NCI-H146 treated with DMSO at 0.1 percent for 48 hours (cell line): Measurements from ENCODE around the gene ANK3.

ENCODE experiments used
- DNase-seq: peaks from one replicate; lab custom pipeline; 2025; ENCODE audit not compliant: unreplicated experiment; lab: John Stamatoyannopoulos, UW

The ANK3 gene

DNA sequence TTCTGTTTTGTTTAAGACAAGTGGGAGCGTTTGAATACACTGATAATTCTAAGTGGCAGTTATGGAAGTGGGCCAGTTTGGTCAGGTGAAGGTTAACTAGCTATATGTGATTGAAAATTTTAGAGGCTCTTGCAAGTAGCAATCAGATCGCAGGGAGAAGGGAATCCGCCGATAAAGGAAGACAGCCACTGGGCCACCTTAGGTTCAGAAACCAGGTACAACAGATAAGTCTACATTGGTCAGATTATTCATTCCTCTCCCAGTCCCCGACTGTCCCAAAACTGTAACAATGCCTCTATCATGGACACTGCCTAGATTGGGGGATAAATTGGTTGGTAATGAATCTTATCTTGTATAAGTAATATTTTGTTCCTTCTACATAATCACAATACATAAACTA lies 8.9 kb downstream of the ANK3 start:
- DNase-seq = no peak

DNA sequence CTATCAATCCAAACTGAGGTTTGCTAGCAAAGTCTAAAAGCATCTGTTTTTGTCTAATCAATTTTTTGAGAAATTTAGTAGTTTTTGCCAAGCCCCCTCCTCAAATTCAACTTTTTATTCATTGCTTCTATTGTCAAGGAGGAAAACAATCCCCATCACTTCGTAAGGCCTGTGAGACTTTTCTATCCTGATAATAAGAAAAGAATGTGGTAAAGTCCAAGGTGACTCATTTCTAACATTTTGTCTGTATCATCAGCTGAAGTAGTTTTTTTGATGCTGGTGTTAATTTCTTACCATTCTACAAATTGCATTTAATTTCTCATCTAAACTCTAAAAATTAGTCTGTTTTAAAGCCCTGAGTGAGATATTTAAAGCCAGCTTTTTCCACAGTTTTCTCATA lies 11.7 kb downstream of the ANK3 start:
- no peak for DNase-seq

DNA sequence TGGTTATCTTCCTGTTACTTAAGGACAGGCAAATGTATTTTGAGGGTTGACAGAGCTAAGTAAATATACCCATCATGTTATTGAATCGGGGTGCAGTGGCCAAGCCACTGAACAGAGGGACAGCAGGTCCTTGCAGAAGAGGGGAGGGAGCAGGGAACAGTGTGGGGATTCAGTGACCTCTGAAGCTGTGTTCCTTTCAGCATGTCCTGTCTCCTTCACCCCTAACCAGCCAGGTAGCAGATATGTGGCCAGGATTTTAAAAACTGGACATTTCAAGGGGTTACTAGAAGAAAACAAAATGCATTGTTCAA lies 12.7 kb downstream of the ANK3 start:
- DNase-seq = no peak

DNA sequence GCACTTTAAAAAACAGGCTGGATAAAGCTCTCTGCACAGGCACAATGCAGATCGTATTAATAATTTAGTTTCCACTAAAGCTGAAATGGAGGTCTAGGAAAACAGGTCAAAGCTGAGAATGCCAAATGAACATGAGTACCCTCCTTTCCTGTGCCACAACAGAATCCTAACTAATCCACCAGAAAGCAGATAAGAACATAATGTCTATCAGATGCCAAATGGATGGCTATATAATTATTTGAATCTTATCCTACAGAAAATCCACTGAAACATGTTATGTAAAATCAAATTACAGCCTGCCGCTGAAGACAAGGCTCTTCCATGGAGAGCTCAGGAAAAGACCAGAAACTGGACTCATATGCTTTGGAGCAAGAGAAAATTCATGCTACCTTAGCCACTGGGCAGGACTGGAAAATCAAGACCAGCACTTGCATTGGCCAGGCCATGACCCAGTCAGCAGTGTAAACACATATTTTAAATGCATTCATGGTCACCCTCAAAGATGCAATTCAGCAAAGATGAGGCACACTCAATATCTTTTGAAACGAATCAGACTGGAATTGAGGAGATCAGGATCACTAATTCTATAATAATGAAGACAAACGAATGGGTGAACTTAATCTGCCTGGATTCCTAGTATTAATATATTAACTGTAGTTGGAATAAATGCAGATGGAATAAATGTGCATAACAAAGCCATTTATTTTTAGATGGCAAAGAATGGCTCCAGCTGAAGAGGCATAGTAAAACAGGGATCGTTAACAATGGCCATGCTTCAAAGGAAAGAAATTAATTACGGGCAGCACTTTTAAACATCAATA lies 13.2 kb downstream of the ANK3 start:
- no peak for DNase-seq

DNA sequence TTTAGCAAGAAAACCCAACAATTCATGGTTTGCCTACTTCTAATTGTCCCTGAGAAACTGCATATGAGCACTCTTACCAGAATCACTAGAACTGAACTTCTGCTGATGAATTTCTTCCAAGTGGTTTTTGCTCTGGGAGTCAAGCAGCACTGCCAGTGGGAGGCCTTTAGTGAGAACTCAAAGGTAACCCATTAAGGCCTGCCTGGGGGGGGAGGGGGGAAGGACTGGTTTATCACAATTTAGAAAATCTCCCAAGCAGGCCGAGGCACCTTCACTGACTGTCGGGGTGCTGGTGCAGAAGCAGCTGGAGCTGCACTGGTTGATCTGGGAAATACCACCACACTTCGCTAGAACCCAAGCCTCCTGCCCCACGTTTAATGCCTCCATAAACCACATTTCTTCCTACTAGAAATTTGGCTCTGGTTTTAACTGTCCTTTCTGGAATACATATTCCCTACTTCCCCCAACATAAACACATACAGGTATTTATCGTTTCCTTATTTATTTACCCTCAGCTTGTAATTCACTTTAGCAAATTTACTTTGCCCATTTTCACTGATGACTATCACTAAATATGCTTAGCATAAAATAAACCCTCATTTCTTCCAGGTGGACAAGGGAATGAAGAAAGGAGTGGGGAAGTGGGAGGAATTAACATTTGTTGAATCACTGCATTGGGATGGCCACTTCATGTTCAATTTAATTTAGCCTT lies 14.2 kb downstream of the ANK3 start:
- no peak for DNase-seq

DNA sequence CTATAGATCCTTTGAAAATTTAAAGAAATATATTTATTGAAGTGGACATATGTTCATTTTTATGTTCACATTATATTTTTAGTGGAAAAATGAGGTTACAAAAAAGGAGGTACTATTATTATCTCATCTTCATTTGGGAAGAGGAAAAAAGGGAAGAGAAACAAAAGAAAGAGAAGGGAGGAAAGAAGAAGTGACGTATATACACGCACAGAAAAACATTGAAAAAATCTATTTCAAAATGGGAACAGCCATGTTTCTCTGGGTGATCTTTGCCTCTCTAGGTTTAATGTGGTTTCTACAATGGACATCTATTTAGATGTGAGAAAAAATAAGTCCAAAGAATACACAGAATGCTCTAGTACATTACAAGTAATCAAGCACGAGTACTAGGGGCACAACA lies 14.8 kb downstream of the ANK3 start:
- no peak for DNase-seq

DNA sequence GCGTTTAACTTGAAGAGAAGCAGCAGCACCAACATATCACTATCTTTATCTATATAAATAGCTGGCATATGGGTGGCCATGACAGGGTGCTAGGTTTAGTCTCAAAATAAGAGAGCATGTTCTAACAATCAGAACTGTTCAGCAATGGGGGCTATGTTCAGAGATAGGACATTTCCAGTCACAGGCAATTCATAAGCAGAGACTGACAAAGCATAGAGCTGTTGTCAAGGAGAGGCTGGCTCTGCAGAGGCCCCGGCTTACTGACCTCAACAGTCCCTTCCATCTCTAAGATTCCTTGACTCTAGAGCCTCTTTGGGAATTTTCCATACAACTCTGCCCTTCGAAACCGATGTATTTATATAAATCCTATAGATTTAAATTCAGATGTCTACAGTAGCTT lies 17.2 kb downstream of the ANK3 start:
- DNase-seq = no peak

DNA sequence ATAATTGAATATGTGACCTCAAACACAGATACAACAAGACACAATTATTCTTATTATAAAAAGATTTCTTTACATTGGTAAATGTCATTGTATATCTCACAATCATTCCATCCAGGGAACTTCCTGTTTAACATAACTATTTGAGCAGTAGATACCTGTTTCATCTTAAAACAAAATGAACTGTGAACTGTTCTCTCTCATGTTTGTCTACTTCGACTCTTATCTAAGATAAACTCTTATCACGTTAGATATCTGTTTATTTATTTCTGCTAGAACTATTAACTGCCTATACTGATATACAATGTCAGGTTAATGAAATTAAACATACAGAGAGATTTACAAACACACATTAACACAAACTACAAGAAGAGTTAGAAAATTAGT lies 20.1 kb downstream of the ANK3 start:
- DNase-seq = peak; percentile 23

DNA sequence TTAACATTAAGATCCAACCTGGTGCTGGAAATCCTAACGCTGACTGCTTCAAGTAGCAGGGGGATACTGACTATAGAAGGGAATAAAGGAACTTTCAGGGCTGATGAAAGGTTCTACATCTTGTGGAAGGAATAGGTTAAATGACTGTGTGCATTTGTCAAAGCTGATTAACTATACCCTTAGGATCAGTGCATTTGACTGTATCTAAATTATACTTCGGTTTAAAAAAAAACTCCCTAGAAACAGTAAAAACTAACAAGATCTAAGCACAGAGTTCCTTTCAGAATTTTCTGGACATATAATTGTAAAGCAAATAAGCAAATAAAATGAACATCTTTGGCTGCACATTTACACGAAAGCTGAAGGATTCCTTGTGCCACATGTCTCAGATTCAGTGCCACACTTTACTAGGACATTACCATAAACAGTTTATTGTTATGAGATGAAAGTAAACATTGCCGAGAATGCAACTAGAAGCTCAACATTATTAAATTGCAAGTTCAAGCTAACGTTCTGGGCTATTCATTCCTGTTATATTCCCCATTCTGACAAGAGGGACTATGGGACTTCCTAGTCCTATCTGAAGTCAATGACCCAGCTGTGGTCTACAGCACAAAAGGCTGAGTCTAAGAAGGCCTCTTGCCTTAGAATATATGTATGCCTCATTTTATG lies 20.7 kb downstream of the ANK3 start:
- DNase-seq = no peak

DNA sequence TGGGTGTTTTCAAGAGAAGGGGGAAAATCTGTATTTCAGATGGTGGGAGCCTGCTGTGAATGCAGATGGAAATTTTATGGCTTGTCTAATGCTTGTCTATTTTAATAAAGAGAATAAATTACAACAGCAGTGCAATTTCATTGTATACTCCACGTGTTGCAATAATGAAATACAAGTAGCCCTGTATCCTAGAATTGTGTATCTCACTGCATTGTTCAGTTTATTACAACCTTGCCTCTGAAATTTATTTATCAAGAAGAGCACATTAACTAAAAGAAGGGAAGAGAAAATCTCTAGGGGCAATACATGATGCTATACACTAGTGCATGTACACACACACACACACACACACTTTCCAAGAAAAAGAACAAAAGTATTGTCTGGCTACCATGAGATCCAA lies 21.8 kb downstream of the ANK3 start:
- DNase-seq = no peak

DNA sequence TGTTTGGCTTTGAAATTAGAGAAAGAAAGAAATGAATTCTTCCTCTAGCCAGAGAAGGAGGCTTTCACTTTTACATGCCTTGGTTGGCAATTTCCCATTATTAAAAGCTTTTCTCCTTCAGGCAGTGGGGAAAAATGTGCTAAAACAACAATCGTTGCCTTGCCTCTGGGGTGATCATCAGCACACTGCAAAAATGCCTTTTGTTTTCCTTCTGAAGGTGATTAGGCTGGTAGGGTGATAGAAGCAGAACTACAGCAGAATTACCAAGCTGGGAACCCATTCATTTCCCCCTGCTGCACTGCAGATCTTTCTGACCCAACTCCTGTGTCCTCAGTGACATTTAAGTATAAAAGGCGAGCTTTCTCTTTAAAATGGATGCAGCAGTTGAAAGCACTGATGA lies 22.2 kb downstream of the ANK3 start:
- DNase-seq = no peak

DNA sequence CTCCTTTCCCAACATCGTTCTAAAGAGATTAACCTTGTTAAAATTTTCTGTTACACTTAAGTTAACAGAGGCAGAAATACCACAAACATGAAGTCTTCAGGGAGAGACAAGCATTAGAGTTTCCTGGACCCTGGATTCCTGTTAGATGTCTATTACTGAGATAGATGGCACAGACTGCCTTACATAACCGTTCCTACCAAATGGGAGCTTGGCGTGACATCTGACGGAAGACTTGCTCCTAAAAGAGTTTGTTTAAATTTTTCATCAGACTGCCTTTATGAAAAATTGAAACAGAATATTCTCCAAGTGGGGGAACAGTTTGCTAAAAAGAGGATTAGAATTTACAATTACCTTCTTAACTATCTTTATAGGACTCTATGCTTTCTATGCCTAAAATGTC lies 22.7 kb downstream of the ANK3 start:
- no peak for DNase-seq

DNA sequence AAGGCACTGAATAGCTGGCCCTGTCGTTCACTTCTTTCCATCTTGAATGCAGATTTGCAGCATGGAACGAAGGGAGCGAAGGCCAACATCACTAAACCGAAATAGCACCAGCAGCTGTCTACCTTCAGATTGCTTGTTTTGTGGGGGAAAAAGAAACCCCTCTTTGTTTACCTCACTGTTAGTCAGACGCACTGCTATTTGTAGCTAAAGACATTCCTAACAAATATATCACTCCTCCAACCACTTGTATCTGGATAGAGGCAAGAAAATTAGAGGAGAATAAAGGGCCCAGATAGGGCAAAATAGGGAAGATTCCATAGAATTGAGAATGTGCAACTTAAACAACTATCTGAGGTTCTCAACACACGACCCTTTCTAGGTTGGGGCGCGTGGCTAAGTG lies 26.5 kb downstream of the ANK3 start:
- DNase-seq = no peak

DNA sequence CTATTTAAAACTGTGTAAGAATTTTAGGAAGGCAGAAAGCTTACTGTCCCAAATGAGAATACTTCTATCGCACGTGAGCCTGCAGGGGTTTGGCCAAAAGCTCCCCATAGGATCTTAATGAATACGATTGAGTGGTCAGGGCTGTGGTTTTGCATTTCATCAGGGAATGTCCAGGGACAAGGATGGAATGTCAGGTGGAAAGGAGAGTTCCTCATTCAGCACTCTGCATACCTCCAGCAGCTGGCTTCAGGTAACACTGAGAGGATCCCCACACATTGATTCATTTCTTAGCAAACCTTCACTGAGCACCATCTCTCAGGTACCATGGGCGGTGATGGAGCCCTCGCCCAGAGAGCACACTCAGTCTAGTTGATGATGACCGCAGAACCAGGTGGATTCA lies 27.2 kb downstream of the ANK3 start:
- no peak for DNase-seq

DNA sequence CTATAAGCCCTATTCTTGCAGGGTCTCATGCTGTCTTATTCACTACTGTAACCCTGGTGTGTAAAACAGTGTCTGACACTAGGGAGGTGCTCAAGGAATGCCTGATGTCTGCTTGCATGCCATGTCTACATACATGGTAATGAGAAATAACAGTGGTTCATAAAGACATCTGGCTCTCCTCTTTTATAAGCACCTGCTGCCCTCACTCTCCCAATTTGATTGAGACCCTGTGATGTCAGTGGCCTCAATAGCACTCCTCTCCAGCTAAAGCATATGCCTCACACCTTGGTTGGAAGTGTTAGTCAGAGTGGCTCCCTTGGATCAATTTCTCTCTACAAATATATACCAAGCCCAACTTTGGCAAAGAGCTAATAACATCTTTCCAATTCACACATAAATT lies 30.6 kb downstream of the ANK3 start:
- DNase-seq = no peak

DNA sequence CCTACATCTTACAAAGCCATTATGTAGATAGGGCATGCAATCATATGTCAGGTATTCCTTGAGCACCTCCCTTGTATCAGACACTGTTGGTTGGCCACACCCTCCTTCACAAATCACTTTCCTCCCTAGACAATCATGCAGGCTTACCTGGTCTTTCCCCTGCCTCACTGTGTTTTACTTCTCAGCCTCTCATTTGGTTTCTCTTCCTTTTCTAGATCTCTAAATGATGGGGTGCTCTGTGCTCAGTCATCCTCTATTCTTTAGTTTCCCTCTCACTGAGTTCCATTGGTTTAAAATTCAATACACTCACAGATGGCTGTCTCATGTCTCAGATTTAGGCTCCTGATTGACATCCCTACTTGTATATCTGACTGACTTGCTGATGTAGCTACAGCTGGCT lies 31.4 kb downstream of the ANK3 start:
- no peak for DNase-seq

DNA sequence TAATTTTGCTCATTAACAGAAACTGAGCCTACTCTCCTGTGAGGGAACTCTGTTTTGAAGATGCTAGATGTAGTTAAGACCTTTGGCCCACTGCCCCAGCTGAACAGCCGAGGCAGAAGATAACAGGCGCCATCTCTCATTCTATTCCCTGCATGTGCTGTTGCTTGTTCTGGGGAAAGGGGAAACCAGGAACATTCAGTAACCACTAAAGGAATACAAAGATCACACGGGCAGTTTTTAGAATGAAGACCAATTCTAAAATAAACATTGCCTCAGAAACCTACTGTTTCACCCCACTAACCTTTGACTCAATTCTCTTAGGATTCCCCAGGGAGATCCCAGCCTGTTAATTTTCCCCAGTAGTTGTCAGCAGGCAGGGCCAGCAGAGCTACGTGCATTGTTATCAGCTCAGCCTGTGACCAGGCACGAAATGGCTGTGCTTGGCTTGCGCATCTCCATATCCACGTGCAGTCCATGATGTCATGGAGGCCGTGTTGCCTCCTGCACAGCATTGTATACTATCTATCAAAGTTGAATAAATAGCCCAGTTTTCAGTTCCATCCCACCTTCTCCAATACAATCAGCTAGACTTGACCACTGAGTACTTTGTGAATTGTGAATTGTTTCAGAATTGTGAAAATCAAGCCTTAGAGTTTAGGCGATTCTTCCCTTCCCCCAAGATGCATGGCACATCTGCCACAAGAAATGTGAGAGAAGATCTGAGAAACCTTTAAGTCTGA lies 36.0 kb downstream of the ANK3 start:
- peak; percentile 69 for DNase-seq

DNA sequence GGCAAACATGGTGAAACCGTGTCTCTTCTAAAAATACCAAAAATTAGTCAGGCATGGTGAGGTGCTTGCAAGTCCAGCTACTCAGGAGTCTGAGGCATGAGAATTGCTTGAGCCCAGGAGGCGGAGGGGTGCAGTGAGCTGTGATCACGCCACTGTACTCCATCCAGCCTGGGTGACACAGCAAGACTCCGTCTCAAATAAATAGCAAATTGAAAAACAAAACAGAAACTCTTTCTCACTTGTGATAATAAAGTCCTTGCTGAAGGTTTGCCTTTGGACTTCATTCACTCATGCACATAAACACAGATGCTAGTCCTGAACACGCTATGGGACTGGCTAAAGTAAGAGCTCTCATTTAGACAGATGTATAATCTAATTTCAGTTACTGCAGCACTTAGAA lies 37.6 kb downstream of the ANK3 start:
- DNase-seq = no peak

DNA sequence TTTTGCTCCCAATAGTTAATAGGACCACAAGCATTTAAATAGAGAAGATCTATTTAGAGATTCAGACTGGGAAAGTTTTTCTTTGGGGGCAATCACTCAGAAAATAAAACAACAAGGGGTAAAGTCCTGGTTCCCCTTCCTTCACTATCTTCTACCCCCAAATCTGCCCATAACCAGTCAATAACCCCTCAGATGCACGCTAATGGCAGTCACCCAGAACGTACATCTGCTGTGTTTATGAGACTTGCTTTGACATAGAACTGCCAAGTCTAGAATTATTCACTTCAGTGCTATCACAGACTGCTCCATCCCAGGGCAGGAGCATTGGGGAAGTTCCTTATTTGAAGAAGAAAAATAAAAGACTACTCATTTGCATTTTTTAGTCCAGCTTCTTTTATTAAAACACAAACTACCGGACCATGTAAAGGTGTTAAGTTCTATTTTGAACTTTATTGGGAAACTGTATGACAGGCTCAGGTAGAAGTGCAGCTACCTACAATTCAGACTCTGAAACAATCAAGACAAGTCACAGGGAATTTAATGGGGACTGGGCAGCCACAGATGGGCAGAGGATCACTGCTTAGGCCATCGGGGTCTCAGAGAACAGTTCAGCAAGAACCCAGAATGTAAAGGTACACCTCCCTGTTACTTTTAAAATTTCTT lies 38.4 kb downstream of the ANK3 start:
- DNase-seq = no peak

DNA sequence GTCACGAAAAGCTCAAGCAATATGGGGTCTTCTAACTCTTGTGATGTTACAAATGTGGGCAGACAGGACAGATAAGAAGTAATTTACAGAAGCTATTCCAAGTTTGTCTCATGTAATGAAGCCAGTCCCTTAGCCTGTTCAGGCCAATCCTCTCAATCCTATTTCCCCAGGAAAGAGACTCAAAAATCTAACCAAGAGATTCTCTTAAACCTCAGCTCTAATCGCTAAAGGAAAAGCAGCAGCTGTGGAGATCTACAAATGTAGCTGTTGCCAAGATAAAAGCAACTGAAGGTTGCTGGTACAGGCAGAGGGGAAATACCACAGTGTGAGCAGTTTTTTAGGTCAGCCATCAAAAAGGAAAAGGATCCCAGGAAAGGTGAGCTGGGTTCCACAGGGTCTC lies 39.3 kb downstream of the ANK3 start:
- DNase-seq = no peak

DNA sequence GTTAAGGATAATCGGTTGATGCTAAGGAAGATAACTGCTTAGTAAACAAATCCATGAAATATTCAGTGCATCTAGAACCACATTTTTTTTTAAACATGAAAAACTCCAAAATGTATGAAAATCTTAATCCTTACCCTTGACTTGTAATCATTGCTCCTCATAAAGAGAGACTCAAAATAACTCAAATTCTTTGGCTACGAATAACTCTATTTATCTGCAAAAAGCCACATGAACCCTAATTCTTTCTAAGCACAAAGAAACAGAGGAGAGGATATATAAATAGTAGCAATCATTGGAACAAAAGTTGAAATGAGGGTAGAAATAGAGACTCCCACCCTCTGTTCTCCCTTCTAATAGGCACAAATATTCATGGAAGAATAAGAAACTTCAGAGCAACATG lies 40.2 kb downstream of the ANK3 start:
- no peak for DNase-seq
